ENCODE data around the gene DCD. TPM values are rescaled to one million over a fixed set of nuclear protein-coding genes. Genes with fewer than 3 reads are reported as not detected.

DCD gene
- total and polyA plus RNA-seq, 2 of the 8 experiments (the other 6 are each of a cell fraction or from before 2014, with no cell fraction given): not detected

GRCh38 chr12:54680374-54680773 is 32.2 kb upstream of the DCD start:
- Histone ChIP-seq H3K4me1 (replicated peaks in 1 of 4; ENCODE audit: control insufficient read depth in 3 of 4, insufficient read depth in 4 of 4, low read length in 3 of 4) (peaks cover 12 to 23% (median 20%) of the 10 kb centered on the region in 4 experiments), H3K9me3 (ENCODE audit: insufficient read depth in 2 of 2, low read depth in 1 of 2, low read length in 1 of 2) (no peaks in the 10 kb centered on the region), H2BK5ac (ENCODE audit: low read depth, low read length) (0 out of 2 replicates have a peak overlapping the region, but pooled peaks have one; percentile 27), H3K79me2 (ENCODE audit: control insufficient read depth in 1 of 2, insufficient read depth in 2 of 2, low read length in 2 of 2) (no peaks in the 10 kb centered on the region), H2BK12ac (ENCODE audit: low read depth, low read length) (peak overlapping the region; percentile 65; the same call in 1 of the 2 replicates), H3K4me3 (ENCODE audit: extremely low read depth in 1 of 4, insufficient read depth in 2 of 4, low read depth in 3 of 4, low read length in 4 of 4) (no peak overlapping the region), H4K20me1 (replicated peaks in 1 of 2; ENCODE audit: control insufficient read depth in 1 of 2, insufficient read depth in 2 of 2, low read length in 2 of 2) (no peaks in the 10 kb centered on the region), H3K18ac (ENCODE audit: extremely low read depth, low read length) (0 out of 2 replicates have a peak overlapping the region, but pooled peaks have one; percentile 52), H3K79me1 (ENCODE audit: low read depth, low read length) (no peaks in the 10 kb centered on the region), H3K4ac (replicated peaks; ENCODE audit: insufficient read length, low read depth, low read length) (no peak overlapping the region), H3K56ac (replicated peaks; ENCODE audit: insufficient read length, low read depth, low read length) (no peak overlapping the region), H3K27ac (ENCODE audit: low read depth, low read length) (no peak overlapping the region), H3K23ac (ENCODE audit: insufficient read length) (no peak overlapping the region), H3K14ac (ENCODE audit: insufficient read length) (no peak overlapping the region), H4K5ac (ENCODE audit: insufficient read length, low read depth, low read length) (no peak overlapping the region), H3K4me2 (ENCODE audit: insufficient read depth in 1 of 2, low read depth in 2 of 2, low read length in 2 of 2) (no peak overlapping the region; a peak in 1 of 4 replicates), H3K36me3 (ENCODE audit: control insufficient read depth in 2 of 4, insufficient read depth in 4 of 4, low read length in 3 of 4) (no peaks in the 10 kb centered on the region), H3K23me2 (ENCODE audit: low read depth, low read length) (peaks cover 2% of the 10 kb centered on the region; the same call in 1 of the 2 replicates), H2BK20ac (ENCODE audit: low read length) (peak overlapping the region; percentile 51; the same call in 1 of the 2 replicates), H2AK5ac (ENCODE audit: low read depth, low read length) (no peak overlapping the region), H4K8ac (ENCODE audit: extremely low read depth, insufficient read depth, low read length) (no peak overlapping the region), H2BK120ac (replicated peaks; ENCODE audit: low read depth, low read length) (no peak overlapping the region), H3K9ac (replicated peaks in 1 of 4; ENCODE audit: extremely low read depth in 1 of 4, low read depth in 3 of 4, low read length in 3 of 4) (no peak overlapping the region), H4K91ac (replicated peaks; ENCODE audit: insufficient read length, low read length) (peak overlapping the region; percentile 22), H2AFZ (ENCODE audit: low read length) (no peak overlapping the region), H3K27me3 (replicated peaks in 1 of 4; ENCODE audit: control insufficient read depth in 3 of 4, extremely low read depth in 1 of 4, insufficient read depth in 3 of 4, low read length in 3 of 4) (no peaks in the 10 kb centered on the region; a peak in 1 of 7 replicates), H2BK15ac (ENCODE audit: low read length) (peak overlapping the region; percentile 46; the same call in 1 of the 2 replicates)
- WGBS, 2 experiments (ENCODE audit: extremely low coverage in 1 of 2, insufficient coverage in 1 of 2, insufficient read length in 1 of 2, insufficient replicate concordance in 2 of 2, low coverage in 1 of 2, low lambda C conversion rate in 2 of 2, missing lambda C conversion rate in 1 of 2): 53% methylated on average over 3 of the region's 3 CpGs; no CpG with 5 or more reads in 1 of the 2 experiments
- FAIRE-seq (peak; percentile 98), DNase-seq (ENCODE audit: low read depth in 1 of 2, low spot score in 2 of 2) (peak; percentile 25 to 90)
- ChIA-PET POLR2A (ENCODE audit: partially characterized antibody) (interaction anchor here (1.6 kb wide), 1 partner anchor 9 kb away, joined by 6 read pairs; no protein-coding TSS in a partner anchor), CTCF (ENCODE audit: partially characterized antibody) (interaction anchor here (0.7 to 7.4 kb wide), 32 partner anchors 10 to 339 kb away, joined by 3 to 88 read pairs (median 4); partner anchors contain the start of genes DCD and NEUROD4)
- TF ChIP-seq ATF2 (IDR thresholded peaks at IDR 0.05; ENCODE audit: low read length): no peak
- TF ChIP-seq SUZ12 (IDR thresholded peaks at IDR 0.05; ENCODE audit: low read length): no peak
- no peak for TF ChIP-seq SIN3A (conservative IDR thresholded peaks at IDR 0.05 in 1 of 2, IDR thresholded peaks at IDR 0.05 in 1 of 2; ENCODE audit: low read depth in 1 of 2, low read length in 2 of 2)
- no peak for TF ChIP-seq CHD1 (IDR thresholded peaks at IDR 0.05; ENCODE audit: low read depth, low read length)
- peak; percentile 21 to 37; a peak in 3 of 4 replicates for TF ChIP-seq RAD21 (IDR thresholded peaks at IDR 0.05 in 1 of 2, conservative IDR thresholded peaks at IDR 0.05 in 1 of 2; ENCODE audit: low read depth in 2 of 2, low read length in 2 of 2)
- TF ChIP-seq TAF1 (IDR thresholded peaks at IDR 0.05; ENCODE audit: low read depth, low read length): no peak
- TF ChIP-seq JUN (IDR thresholded peaks at IDR 0.05; ENCODE audit: low read depth, low read length): no peak
- TF ChIP-seq E2F6 (IDR thresholded peaks at IDR 0.05): no peak
- no peak for TF ChIP-seq TAF7 (optimal IDR thresholded peaks at IDR 0.05; ENCODE audit: borderline replicate concordance, low read depth, low read length)
- no peak for TF ChIP-seq POLR2A (IDR thresholded peaks at IDR 0.05; ENCODE audit: control extremely low read depth in 1 of 2, low read depth in 2 of 2, low read length in 2 of 2)
